GM13977 (cell line): ENCODE data around the gene ZWILCH.

Experiments used
- DNase-seq: peaks from one replicate; pipeline ENCODE4 v3.0.0; 2012; ENCODE audit warnings: low spot score
- in situ Hi-C: fragments of 300-500 bp; cut with MboI; formaldehyde crosslinking; loops from one replicate; pipeline ENCODE4 v1.12.0; 2022; ENCODE audit warnings: low sequenced_read_pairs, low pct_unique_long_range_greater_than_20kb, mixed read lengths, inconsistent platforms; ENCODE audit not compliant: unreplicated experiment
- TF ChIP-seq, protein P1 (sequence below): IDR thresholded peaks from 2 replicates; pipeline ENCODE4 v1.5.1; 2012; ENCODE audit warnings: mild to moderate bottlenecking, control low read depth; ENCODE audit not compliant: insufficient read depth; ENCODE audit errors: extremely low read depth, missing control alignments

Gene ZWILCH

DNA sequence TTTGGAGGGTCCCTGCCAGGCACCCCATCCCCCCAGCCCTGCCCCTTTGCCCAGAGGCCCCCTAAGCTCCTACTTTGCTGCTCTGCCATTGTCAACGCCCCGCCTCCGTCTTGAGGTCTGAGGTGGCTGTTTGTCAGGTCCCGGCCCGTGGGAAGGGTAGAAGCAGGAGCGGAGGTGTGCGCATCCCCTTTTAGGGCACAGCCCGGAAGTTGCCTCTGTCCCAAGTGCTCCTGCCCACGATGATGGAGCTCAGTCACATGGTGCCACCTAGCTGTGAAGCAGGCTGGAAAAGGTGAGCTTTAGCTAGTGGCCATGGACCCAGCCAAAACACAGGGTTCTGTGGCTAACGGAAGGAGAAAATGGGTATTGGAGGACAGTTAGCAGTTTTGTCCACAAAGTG is 89.2 kb downstream of the ZWILCH start:
- in situ Hi-C loops: no loop called here
- TF ChIP-seq, protein P1, sequence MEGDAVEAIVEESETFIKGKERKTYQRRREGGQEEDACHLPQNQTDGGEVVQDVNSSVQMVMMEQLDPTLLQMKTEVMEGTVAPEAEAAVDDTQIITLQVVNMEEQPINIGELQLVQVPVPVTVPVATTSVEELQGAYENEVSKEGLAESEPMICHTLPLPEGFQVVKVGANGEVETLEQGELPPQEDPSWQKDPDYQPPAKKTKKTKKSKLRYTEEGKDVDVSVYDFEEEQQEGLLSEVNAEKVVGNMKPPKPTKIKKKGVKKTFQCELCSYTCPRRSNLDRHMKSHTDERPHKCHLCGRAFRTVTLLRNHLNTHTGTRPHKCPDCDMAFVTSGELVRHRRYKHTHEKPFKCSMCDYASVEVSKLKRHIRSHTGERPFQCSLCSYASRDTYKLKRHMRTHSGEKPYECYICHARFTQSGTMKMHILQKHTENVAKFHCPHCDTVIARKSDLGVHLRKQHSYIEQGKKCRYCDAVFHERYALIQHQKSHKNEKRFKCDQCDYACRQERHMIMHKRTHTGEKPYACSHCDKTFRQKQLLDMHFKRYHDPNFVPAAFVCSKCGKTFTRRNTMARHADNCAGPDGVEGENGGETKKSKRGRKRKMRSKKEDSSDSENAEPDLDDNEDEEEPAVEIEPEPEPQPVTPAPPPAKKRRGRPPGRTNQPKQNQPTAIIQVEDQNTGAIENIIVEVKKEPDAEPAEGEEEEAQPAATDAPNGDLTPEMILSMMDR: no peak
- DNase-seq: no peak

DNA sequence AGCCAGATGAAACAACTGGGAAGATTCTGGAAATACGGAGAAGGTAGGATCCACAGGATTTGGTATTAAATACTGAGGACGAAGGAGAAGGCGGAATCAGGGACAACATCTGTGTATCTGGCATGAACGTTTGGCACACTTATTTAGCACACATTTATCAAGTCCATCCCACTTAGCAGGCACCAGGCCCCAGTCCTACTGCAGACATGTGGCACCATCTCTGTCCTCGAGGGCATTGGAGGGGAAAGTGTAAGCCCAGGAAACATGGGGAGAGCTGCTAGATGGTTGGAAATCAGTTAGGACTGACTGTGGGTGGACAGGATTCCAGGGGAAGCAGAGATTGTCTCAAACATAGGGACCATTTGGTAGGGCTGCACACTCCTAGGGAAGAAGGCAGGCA is 89.7 kb downstream of the ZWILCH start:
- in situ Hi-C loops: no loop called here
- TF ChIP-seq, protein P1: no peak

DNA sequence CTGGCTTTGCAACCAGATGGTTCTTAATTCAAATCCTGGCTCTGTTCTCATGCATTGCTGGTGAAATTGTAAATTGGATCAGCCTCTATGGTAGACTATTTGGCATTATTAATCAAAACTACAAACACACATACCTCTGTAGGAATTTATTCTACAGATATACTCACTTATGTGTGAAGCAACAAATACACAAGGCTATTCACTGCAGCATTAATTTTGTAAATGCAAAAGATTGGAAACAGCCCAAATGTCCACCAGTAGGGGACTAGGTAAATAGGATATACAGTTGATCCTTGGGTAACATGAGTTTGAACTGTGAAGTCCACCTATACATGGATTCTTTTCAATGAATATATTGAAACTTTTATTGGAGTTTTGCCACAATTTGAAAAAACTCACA is 90.2 kb downstream of the ZWILCH start:
- in situ Hi-C loops: no loop called here
- TF ChIP-seq, protein P1: no peak
- DNase-seq: no peak

More for the DNA sequence above, 89.7 kb downstream of the ZWILCH start:
- DNase-seq: no peak

DNA sequence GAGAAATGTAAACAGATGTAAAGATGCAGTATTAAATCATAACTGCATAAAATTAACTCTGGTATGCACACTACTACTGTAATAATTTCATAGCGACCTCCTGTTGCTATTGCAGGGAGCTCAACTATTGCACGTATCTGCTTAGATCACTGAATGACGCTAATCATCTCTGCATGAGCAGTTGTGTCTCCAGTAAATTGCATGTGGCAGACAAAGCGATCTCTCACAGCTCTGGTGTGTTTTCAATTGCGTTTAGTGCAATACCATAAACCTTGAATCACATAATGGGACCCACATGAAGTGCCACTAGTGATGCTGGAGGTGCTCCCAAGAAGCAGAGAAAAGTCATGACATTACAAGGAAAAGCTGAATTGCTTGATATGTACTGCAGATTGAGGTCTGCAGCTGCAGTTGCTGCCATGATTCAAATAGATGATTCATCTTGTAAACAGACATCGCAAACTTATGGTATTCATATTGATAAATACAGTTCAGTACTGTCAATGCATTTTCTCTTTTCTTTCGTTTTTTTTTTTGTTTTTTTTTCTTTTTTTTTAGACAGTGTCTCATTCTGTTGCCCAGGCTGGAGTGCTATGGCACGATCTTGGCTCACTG is 90.9 kb downstream of the ZWILCH start:
- no peak for DNase-seq
- TF ChIP-seq, protein P1: no peak
- in situ Hi-C loops: no loop called here

DNA sequence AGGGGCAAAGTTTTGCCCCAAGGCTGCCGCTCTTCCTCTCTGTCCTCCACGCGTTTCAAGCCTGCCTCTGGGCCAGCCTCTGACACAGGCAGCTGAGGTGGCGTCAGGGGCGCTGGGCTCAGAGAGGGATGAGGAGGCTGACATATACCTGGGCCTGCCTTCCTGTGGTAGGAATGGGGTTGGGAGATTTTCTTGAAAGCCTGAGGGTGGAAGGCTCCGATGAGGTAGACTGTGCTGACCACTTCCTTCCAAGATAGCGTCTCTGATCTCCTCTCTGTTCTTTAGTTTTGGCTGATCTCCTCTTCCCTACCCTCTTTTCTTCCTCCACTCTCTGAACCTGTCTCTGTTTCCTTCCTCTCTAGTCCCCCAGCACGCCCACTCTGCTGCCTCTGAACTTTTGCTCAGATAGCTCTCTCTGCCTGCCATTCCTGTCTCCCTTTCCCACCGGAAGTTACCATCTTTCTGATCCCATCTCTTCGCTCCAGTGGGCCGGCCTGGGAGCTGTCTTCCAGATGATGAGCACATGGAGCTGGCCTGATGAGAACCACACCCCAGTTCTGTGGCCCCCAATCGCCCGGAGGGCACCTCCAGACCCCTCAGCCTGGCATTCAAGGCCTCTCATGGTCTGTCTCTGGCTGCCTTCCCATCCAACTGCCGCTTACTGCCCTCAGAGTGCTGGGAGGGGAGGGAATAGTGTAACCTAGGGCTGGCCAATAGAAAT is 93.1 kb downstream of the ZWILCH start:
- DNase-seq: no peak
- TF ChIP-seq, protein P1: no peak
- in situ Hi-C loops: no loop called here
